Activated T-helper 1 cell treated with anti-CD3 and anti-CD28 coated beads, Interleukin-12 subunit alpha, Interleukin-12 subunit beta, Interleukin-2, Interleukin-4 antibody, amounts not matched to agents 30 ng/mL and 10 ng/mL and 1 ng/mL, durations not matched to agents 14 hours and 24 hours and 36 hours (primary cell): ENCODE measurements around the gene PSD4. TPM values are rescaled to one million over a fixed set of nuclear protein-coding genes. Genes with fewer than 3 reads are reported as not detected.
A peak's percentile ranks its signal among the peaks of the same experiment; 100 is the strongest.

Experiments
- DNase-seq: peaks from one replicate; pipeline ENCODE4 v3.0.0; 2021; ENCODE audit warnings: low spot score
- H3K27ac Mint-ChIP-seq: one replicate; pipeline ENCODE4 v1.8.0; 2021; ENCODE audit warnings: mild to moderate bottlenecking, mixed read lengths
- H3K27me3 Mint-ChIP-seq: one replicate; pipeline ENCODE4 v1.8.0; 2022; ENCODE audit warnings: mild to moderate bottlenecking, moderate library complexity, mixed read lengths; ENCODE audit not compliant: insufficient read depth
- H3K36me3 Mint-ChIP-seq: one replicate; pipeline ENCODE4 v1.8.0; 2021; ENCODE audit warnings: low read depth, mixed read lengths
- H3K4me1 Mint-ChIP-seq: one replicate; pipeline ENCODE4 v1.8.0; 2021; ENCODE audit warnings: low read depth, mixed read lengths
- H3K4me3 Mint-ChIP-seq: one replicate; pipeline ENCODE4 v1.8.0; 2021; ENCODE audit warnings: mild to moderate bottlenecking, moderate library complexity, mixed read lengths
- H3K9me3 Mint-ChIP-seq: one replicate; pipeline ENCODE4 v1.8.0; 2021; ENCODE audit warnings: mixed read lengths
- intact Hi-C: fragments of 100-400 bp; cut with micrococcal nuclease; formaldehyde crosslinking; loops from one replicate; pipeline ENCODE4 v1.15.1; 2024
- total RNA-seq: library from RNA; stranded (reverse); gene quantifications from 2 replicates; pipeline ENCODE4 v1.2.3, GENCODE V29; 2022

PSD4 gene
- total RNA-seq, 1 donor from 2014 or later, result 257 TPM

- Mint-ChIP-seq H3K27me3 (peaks cover 3% of the 10 kb centered on the region), H3K4me1 (peaks cover 81% of the 10 kb centered on the region), H3K4me3 (peak overlapping the region; percentile 89), H3K9me3 (no peaks in the 10 kb centered on the region), H3K27ac (peak overlapping the region; percentile 85), H3K36me3 (peaks cover 58% of the 10 kb centered on the region)
- intact Hi-C loops, result loop anchor here (5.0 to 10.0 kb wide), 3 partner anchors 532 to 902 kb away; partner anchors contain the start of genes SLC20A1 and ZC3H6
- DNase-seq, result no peak
Observed at GRCh38 chr2:113176696-113177355, 3.1 kb downstream of the PSD4 start.

- H3K27me3 Mint-ChIP-seq, result peaks cover 3% of the 10 kb centered on the region
- intact Hi-C loops, result loop anchor here (5.0 to 10.0 kb wide), 3 partner anchors 533 to 903 kb away; partner anchors contain the start of genes SLC20A1 and ZC3H6
- H3K4me3 Mint-ChIP-seq, result peak overlapping the region; percentile 89
- no peak for DNase-seq
- no peaks in the 10 kb centered on the region for H3K9me3 Mint-ChIP-seq
- H3K36me3 Mint-ChIP-seq, result peaks cover 64% of the 10 kb centered on the region
- peaks cover 79% of the 10 kb centered on the region for H3K4me1 Mint-ChIP-seq
- peak overlapping the region; percentile 89 for H3K27ac Mint-ChIP-seq
Observed at GRCh38 chr2:113178069-113178746, 4.4 kb downstream of the PSD4 start.

- Mint-ChIP-seq H3K4me3 (peak overlapping the region; percentile 89), H3K9me3 (no peaks in the 10 kb centered on the region), H3K27me3 (peaks cover 3% of the 10 kb centered on the region), H3K36me3 (peaks cover 66% of the 10 kb centered on the region), H3K4me1 (peaks cover 79% of the 10 kb centered on the region), H3K27ac (peak overlapping the region; percentile 89)
- no peak for DNase-seq
- intact Hi-C loops, result loop anchor here (5.0 to 10.0 kb wide), 3 partner anchors 534 to 904 kb away; partner anchors contain the start of genes SLC20A1 and ZC3H6
Observed at GRCh38 chr2:113178891-113179290, 5.1 kb downstream of the PSD4 start.

GRCh38 chr2:113179446-113180045 is 5.8 kb downstream of the PSD4 start:
- peak overlapping the region; percentile 89 for H3K27ac Mint-ChIP-seq
- peaks cover 63% of the 10 kb centered on the region for H3K36me3 Mint-ChIP-seq
- H3K27me3 Mint-ChIP-seq, result peaks cover 3% of the 10 kb centered on the region
- intact Hi-C loops, result loop anchor here (5.0 to 10.0 kb wide), 3 partner anchors 535 to 905 kb away; partner anchors contain the start of genes SLC20A1 and ZC3H6
- H3K9me3 Mint-ChIP-seq, result no peaks in the 10 kb centered on the region
- peaks cover 80% of the 10 kb centered on the region for H3K4me1 Mint-ChIP-seq
- H3K4me3 Mint-ChIP-seq, result peak overlapping the region; percentile 89
- DNase-seq, result no peak

- intact Hi-C loops, result no loop called here
- peaks cover 65% of the 10 kb centered on the region for H3K36me3 Mint-ChIP-seq
Observed at GRCh38 chr2:113180131-113180946, 6.6 kb downstream of the PSD4 start.

GRCh38 chr2:113181258-113182051 is 7.7 kb downstream of the PSD4 start:
- Mint-ChIP-seq H3K27ac (peak overlapping the region; percentile 81), H3K4me1 (peaks cover 86% of the 10 kb centered on the region), H3K4me3 (peak overlapping the region; percentile 76), H3K9me3 (no peaks in the 10 kb centered on the region), H3K27me3 (no peaks in the 10 kb centered on the region), H3K36me3 (peaks cover 67% of the 10 kb centered on the region)
- no peak for DNase-seq
- intact Hi-C loops, result no loop called here

More at GRCh38 chr2:113180131-113180946, 6.6 kb downstream of the PSD4 start:
- peaks cover 83% of the 10 kb centered on the region for H3K4me1 Mint-ChIP-seq
- DNase-seq, result no peak
- peak overlapping the region; percentile 81 for H3K27ac Mint-ChIP-seq
- no peaks in the 10 kb centered on the region for H3K9me3 Mint-ChIP-seq
- peak overlapping the region; percentile 76 for H3K4me3 Mint-ChIP-seq
- H3K27me3 Mint-ChIP-seq, result peaks cover under 1% of the 10 kb centered on the region

- peaks cover 60% of the 10 kb centered on the region for H3K36me3 Mint-ChIP-seq
- no peaks in the 10 kb centered on the region for H3K9me3 Mint-ChIP-seq
- no peak overlapping the region for H3K27ac Mint-ChIP-seq
- H3K4me3 Mint-ChIP-seq, result no peak overlapping the region
- H3K27me3 Mint-ChIP-seq, result no peaks in the 10 kb centered on the region
- intact Hi-C loops, result no loop called here
- H3K4me1 Mint-ChIP-seq, result peaks cover 81% of the 10 kb centered on the region
- DNase-seq, result no peak
Observed at GRCh38 chr2:113182471-113183260, 8.9 kb downstream of the PSD4 start.

GRCh38 chr2:113183264-113183663 is 9.5 kb downstream of the PSD4 start:
- peaks cover 82% of the 10 kb centered on the region for H3K4me1 Mint-ChIP-seq
- intact Hi-C loops, result no loop called here
- DNase-seq, result no peak
- no peaks in the 10 kb centered on the region for H3K27me3 Mint-ChIP-seq
- H3K27ac Mint-ChIP-seq, result no peak overlapping the region
- peaks cover 62% of the 10 kb centered on the region for H3K36me3 Mint-ChIP-seq
- no peaks in the 10 kb centered on the region for H3K9me3 Mint-ChIP-seq
- no peak overlapping the region for H3K4me3 Mint-ChIP-seq

GRCh38 chr2:113183703-113184102 is 9.9 kb downstream of the PSD4 start:
- peaks cover 78% of the 10 kb centered on the region for H3K4me1 Mint-ChIP-seq
- intact Hi-C loops, result no loop called here
- peak overlapping the region; percentile 6 for H3K27ac Mint-ChIP-seq
- peak overlapping the region; percentile 37 for H3K4me3 Mint-ChIP-seq
- no peaks in the 10 kb centered on the region for H3K9me3 Mint-ChIP-seq
- no peaks in the 10 kb centered on the region for H3K27me3 Mint-ChIP-seq
- DNase-seq, result no peak
- peaks cover 58% of the 10 kb centered on the region for H3K36me3 Mint-ChIP-seq

- Mint-ChIP-seq H3K9me3 (no peaks in the 10 kb centered on the region), H3K36me3 (peaks cover 59% of the 10 kb centered on the region), H3K27ac (peak overlapping the region; percentile 80), H3K27me3 (no peaks in the 10 kb centered on the region), H3K4me3 (peak overlapping the region; percentile 50), H3K4me1 (peaks cover 78% of the 10 kb centered on the region)
- intact Hi-C loops, result no loop called here
- DNase-seq, result no peak
Observed at GRCh38 chr2:113184531-113185230, 10.9 kb downstream of the PSD4 start.
